Muscle layer of colon (tissue), 2 donors: ENCODE results near the gene FBXL12.
"Not testable (repeated sequence)": the region's sequence is repeated elsewhere in the genome, so short reads cannot be mapped to it uniquely, and the experiment has no call there.

Experiments used
- H3K27ac ChIP-seq: one replicate; pipeline ENCODE4 v1.7.0; 2013; ENCODE audit warnings: low read depth, mild to moderate bottlenecking, low read length, moderate library complexity
- H3K27me3 ChIP-seq, 2 donors: one replicate each; pipeline ENCODE4 v1.7.0; 2013; ENCODE audit warnings: low read length in 2 of 2, mild to moderate bottlenecking in 2 of 2; ENCODE audit not compliant: insufficient read depth in 2 of 2, control insufficient read depth in 1 of 2
- H3K36me3 ChIP-seq: one replicate; pipeline ENCODE4 v1.7.0; 2013; ENCODE audit warnings: mild to moderate bottlenecking, low read length; ENCODE audit not compliant: insufficient read depth
- H3K4me1 ChIP-seq: one replicate; pipeline ENCODE4 v1.7.0; 2013; ENCODE audit warnings: mild to moderate bottlenecking, low read length; ENCODE audit not compliant: insufficient read depth
- H3K4me3 ChIP-seq, 2 donors: one replicate each; pipeline ENCODE4 v1.7.0; 2013; ENCODE audit warnings: low read length in 2 of 2, low read depth in 1 of 2, mild to moderate bottlenecking in 1 of 2, moderate library complexity in 1 of 2
- H3K9ac ChIP-seq: one replicate; pipeline ENCODE4 v1.7.0; 2013; ENCODE audit warnings: low read length
- H3K9me3 ChIP-seq: one replicate; pipeline ENCODE4 v1.7.0; 2013; ENCODE audit warnings: mild to moderate bottlenecking, low read length
- donor health status: abdominal sarcoma.
- donor health status: Adenocarcinoma of cecum.

The FBXL12 gene

DNA sequence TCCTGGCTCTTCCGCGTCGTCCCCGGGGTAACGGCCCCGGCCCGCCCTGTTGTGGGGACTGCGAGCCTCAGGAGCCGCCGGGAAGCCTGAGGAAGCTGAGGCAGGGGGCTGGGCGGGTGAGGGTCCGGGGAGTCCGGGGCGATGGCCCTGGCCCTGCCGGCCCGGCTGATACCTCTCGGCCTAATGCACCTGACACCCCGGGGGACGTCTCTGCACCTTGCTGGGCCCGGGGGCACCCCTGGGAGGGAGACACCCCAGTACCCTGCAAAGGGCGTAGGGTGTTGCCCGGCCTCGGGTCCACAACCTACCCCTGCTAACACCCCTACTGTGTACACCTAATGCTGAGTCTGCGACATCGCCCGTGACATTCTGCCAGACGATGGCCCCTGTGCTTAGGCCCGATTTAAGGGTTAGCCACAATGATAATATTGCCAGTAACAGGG is 16.6 kb upstream of the FBXL12 start:
- peaks cover 17% of the 10 kb centered on the region for H3K36me3 ChIP-seq
- H3K9ac ChIP-seq: peak overlapping the region; percentile 44
- H3K9me3 ChIP-seq: no peaks in the 10 kb centered on the region
- peak overlapping the region; percentile 76 for H3K27ac ChIP-seq
- H3K27me3 ChIP-seq: no peaks in the 10 kb centered on the region
- H3K4me1 ChIP-seq: peaks cover 23% of the 10 kb centered on the region
- peak overlapping the region; percentile 73 to 85 for H3K4me3 ChIP-seq

DNA sequence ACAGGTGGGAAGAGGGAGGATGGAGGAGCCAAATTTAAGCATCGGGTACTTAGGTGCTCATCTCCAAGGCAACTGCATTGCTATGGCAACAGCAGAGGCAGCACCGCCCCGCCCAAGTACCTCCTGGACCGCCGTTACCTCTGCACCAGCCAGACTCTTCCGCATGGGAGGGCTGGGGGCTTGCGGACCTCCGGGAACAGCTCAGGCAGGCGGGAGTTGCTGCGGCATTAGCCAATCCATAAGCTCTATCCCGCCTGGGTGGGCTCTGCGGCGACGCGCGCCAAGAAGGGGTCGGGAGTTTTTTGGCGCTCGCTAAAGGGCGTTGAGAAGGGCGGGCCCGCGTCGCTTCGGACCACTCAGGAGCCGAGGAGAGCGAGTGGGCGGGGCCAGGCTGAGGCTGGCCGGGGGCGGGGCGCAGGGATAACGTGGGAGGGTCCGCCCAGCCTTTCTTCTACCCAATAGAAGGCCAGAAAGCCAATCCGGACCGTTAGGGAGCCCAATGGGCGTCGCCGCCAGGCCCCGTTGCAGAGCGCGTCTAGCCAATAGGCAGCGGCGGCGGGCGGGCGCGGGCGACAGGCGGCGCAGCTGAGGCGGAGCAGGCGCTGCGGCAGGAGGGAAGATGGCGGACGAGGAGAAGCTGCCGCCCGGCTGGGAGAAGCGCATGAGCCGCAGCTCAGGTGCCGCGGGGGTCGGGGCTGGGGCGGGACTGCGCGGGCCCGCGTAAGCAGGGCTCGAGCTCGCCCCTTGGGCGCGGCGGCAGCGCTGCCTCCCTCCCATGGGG is 16.0 kb upstream of the FBXL12 start, which contains the start of gene PIN1:
Gene PIN1, plus strand, starts transcription at position 593 of the 781 bp plus-strand sequence. Its CDS starts 27 bp downstream, at position 620.
- H3K4me3 ChIP-seq: peak within 1 kb of the TSS; percentile 73 to 85
- H3K27ac ChIP-seq: peak within 1 kb of the TSS; percentile 76
- peak within 1 kb of the TSS; percentile 44 for H3K9ac ChIP-seq
- peaks cover 23% of the 10 kb centered on the region for H3K4me1 ChIP-seq
- peaks cover 18% of the 10 kb centered on the region for H3K36me3 ChIP-seq
- H3K27me3 ChIP-seq: no peaks in the 10 kb centered on the region
- H3K9me3 ChIP-seq: no peaks in the 10 kb centered on the region

DNA sequence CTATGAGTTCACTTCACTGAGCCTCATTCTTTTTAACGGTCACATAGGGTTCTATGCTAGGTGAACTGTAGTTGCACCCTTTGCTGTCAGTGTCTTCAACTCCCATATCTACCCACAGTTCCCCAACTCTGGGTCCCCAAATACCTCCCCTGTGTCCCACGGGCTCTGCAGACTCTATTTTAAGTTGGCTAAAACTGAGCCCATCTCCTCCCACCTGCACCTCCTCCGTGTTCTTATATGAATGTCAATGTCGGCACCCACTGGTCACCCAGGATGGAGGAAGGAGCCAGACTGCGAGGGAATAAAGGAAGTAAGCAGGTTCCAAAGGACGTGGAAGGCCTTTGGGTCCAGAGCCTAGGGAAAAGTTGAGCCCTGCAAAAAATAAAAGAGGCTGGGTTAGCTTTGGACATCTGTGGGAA is 15.4 kb upstream of the FBXL12 start:
- H3K9ac ChIP-seq: no peak overlapping the region
- no peaks in the 10 kb centered on the region for H3K9me3 ChIP-seq
- no peaks in the 10 kb centered on the region for H3K27me3 ChIP-seq
- peak overlapping the region; percentile 64 to 66 for H3K4me3 ChIP-seq
- peak overlapping the region; percentile 54 for H3K27ac ChIP-seq
- H3K36me3 ChIP-seq: peaks cover 16% of the 10 kb centered on the region
- H3K4me1 ChIP-seq: peaks cover 23% of the 10 kb centered on the region

DNA sequence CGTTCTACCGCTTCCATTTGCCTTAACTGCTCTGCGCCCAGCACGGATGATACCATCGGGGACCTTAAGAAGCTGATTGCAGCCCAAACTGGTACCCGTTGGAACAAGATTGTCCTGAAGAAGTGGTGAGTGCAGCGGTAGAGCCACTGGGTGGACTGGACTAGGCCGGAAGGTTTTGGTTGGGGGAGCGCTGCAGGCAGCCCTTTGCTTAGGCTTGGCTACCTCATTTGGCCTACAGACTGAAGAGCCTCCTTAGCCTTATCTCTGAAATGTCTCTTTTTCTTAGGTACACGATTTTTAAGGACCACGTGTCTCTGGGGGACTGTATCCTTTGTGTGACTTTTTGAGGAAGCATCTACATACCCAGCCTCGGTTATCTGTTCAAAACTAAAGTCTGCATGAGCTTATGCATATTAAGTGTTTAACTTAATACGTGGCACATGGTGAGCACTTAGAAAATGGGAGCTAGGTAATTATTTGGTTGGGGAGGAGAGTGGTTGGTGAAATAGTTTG is 9.7 kb upstream of the FBXL12 start:
- Histone ChIP-seq H3K27me3 (no peaks in the 10 kb centered on the region), H3K27ac (peak overlapping the region; percentile 74), H3K4me1 (peaks cover 13% of the 10 kb centered on the region), H3K4me3 (peak overlapping the region; percentile 70 to 99), H3K9me3 (no peaks in the 10 kb centered on the region), H3K9ac (peak overlapping the region; percentile 94), H3K36me3 (peaks cover 8% of the 10 kb centered on the region)

DNA sequence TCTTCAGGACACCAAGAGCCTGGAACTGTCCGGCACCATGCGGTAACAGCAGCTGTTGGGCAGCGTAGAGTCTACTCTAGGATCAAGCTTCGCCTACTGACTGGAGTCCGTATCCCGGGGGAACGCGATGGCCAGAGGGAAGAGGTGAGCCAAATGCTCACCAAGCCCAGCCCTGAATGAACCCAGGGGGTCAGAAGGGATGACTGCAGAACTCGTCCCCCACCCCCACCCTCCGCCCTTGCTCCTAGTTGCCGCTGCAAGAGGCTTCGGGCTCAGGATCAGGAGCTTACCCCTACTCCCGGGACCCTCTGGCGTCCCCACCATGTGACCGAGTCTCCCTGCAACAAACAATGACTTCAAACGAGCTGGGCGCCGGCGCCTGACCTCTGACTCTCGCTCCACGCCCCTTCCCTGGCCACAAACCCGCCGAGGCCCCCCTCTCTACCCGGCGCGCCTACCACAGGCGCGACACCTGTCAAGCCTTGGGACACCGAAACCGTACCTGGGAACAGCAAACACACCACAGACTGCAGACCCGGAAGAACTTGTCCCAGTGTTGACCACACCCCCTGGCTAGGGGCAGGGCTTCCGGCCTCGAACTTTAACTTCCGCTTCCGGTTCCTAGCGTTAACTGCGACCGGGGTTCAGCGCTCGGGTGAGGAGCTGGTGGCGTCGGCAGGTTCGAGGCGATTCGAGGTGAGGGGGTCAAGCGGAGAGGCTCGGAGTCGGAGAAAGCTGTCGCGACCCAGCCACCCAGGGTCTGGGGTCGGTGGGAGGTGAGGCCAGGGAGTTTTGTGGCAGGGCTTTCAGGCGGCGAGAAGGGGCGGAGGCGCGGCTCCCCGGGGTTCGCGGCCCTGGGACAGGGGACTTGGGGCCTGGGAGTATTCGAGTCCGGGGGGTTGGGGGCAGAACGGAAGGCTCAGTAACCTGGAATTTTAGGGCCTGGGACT is 8.7 kb upstream of the FBXL12 start, which contains the start of gene UBL5:
Gene UBL5, plus strand, starts transcription at position 630 of the 950 bp plus-strand sequence. CDS start 420 bp downstream, outside the sequence.
- H3K9me3 ChIP-seq: no peaks in the 10 kb centered on the region
- no peaks in the 10 kb centered on the region for H3K27me3 ChIP-seq
- peak within 1 kb of the TSS; percentile 94 for H3K9ac ChIP-seq
- peaks cover 13% of the 10 kb centered on the region for H3K4me1 ChIP-seq
- peak within 1 kb of the TSS; percentile 74 for H3K27ac ChIP-seq
- H3K36me3 ChIP-seq: peaks cover 8% of the 10 kb centered on the region
- H3K4me3 ChIP-seq: peak within 1 kb of the TSS; percentile 70 to 99

DNA sequence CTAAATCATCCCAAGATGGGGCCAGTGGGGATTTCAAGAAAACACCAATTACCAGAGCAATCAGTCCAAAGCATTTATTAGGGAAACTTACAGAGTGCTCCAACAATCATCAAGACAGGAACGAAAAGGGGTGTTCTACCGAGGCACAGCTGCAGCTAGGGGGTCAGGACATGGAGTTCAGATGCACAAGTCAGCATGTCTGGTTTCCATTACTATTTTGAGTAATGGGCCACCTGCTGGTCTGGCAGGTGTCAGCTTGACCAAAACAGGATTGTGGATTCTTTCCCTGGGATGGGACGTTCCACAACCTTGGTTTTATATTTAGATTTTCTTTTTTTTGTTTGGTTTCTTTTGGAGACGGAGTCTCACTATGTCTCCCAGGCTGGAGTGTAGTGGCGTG is 4.9 kb upstream of the FBXL12 start:
- H3K36me3 ChIP-seq: no peaks in the 10 kb centered on the region
- no peaks in the 10 kb centered on the region for H3K9me3 ChIP-seq
- H3K9ac ChIP-seq: no peak overlapping the region
- H3K27me3 ChIP-seq: no peaks in the 10 kb centered on the region
- peaks cover 15% of the 10 kb centered on the region for H3K4me1 ChIP-seq
- no peak overlapping the region for H3K27ac ChIP-seq
- H3K4me3 ChIP-seq: no peak overlapping the region

DNA sequence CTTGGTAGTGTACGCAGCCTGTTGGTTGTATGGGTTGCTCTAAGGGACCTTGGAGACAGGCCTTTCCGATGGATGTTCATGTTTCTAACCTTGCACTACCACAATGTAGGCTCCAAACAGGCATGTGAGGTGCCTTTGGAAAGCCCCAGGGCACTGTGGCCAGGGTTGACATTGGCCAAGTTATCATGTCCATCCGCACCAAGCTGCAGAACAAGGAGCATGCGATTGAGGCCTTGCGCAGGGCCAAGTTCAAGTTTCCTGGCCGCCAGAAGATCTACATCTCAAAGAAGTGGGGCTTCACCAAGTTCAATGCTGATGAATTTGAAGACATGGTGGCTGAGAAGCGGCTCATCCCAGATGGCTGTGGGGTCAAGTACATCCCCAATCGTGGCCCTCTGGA is 1.2 kb upstream of the FBXL12 start:
- peaks cover 12% of the 10 kb centered on the region for H3K4me1 ChIP-seq
- H3K36me3 ChIP-seq, H3K27ac ChIP-seq, H3K4me3 ChIP-seq, H3K9me3 ChIP-seq, H3K9ac ChIP-seq, H3K27me3 ChIP-seq: not testable (repeated sequence)

DNA sequence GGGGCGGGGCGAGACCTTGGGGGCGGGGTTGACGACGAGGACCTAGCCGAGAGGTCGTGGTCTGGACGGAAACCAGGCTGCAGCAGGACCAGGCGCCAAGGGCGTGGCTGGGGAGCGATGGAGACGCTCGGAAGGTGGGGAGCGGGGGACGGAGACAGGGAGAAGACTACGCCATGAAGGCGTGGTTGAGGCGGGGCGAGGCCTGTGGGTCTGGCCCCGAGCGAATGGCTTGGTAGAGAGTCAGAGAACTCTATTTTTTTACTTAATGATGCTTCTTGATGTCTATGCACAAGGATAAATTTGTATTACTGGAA is 674 bp upstream of the FBXL12 start:
- Histone ChIP-seq H3K27ac (no peak overlapping the region), H3K36me3 (no peaks in the 10 kb centered on the region), H3K27me3 (no peaks in the 10 kb centered on the region), H3K9me3 (no peaks in the 10 kb centered on the region), H3K4me1 (peaks cover 12% of the 10 kb centered on the region), H3K4me3 (peak overlapping the region in 1 of 2 donors; percentile 20), H3K9ac (no peak overlapping the region)

DNA sequence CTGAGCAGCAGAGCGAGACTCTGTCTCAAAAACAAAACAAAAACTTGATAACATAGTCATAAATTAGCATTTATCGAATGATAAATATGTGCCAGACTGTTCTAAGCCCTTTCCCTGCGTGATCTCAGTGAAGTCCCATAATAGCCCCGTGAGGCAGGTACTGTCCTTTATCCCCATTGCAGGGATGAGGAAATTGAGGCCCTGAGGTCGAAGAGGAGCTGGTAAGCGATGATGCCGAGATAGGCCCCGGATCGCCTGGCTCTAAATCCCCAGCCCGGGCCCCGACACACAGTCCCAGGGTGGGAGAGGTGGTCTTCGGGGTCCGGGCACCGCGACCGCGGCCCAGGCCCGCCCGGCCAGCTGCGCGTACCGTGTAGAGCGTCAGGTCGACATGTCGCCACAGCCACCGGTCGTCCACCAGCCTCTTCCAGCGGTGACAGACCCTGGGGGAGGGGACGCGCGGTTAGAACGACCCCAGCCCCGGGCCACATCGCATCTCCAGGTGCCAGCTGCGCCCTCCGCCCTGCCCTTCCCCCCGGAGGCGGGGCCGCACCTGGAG is 625 bp downstream of the FBXL12 start:
- Histone ChIP-seq H3K27me3 (no peaks in the 10 kb centered on the region), H3K4me3 (peak overlapping the region; percentile 55 to 98), H3K27ac (peak overlapping the region; percentile 98)

DNA sequence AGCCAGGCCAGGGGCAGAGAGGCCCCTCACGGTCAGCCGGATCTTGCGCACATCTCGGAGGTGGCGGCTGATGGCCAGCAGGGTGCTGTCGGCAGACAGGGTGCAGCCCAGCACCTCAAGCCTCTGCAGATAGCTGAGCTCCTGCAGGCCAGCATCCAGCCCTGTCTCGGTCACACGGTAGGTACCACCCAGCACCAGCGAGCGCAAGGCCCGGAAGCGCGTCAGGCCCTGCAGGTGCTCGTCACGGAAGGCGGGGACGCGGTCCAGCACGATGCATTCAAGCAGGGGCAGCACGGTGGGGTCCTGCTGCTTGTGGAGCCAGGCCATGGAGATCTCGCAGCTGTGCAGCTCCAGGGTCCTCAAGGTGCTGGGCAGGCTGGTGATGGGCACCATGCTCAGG is 7.7 kb downstream of the FBXL12 start:
- Histone ChIP-seq H3K4me1 (no peaks in the 10 kb centered on the region), H3K4me3 (no peak overlapping the region), H3K36me3 (peaks cover 42% of the 10 kb centered on the region), H3K27ac (no peak overlapping the region), H3K27me3 (no peaks in the 10 kb centered on the region), H3K9me3 (no peaks in the 10 kb centered on the region), H3K9ac (no peak overlapping the region)

More for the DNA sequence above, 625 bp downstream of the FBXL12 start:
- Histone ChIP-seq H3K36me3 (peaks cover 4% of the 10 kb centered on the region), H3K9ac (peak overlapping the region; percentile 89), H3K9me3 (no peaks in the 10 kb centered on the region), H3K4me1 (peaks cover 12% of the 10 kb centered on the region)
